Lung microvascular endothelial cell (primary cell): ENCODE measurements around the gene GDF15. TPM values are rescaled to one million over a fixed set of nuclear protein-coding genes. Genes with fewer than 3 reads are reported as not detected.
A peak's percentile ranks its signal among the peaks of the same experiment; 100 is the strongest.
"Not testable (repeated sequence)": the region's sequence is repeated elsewhere in the genome, so short reads cannot be mapped to it uniquely, and the experiment has no call there.

Experiments
- DNase-seq, 2 donors: peaks; one replicate each; pipeline versions ENCODE4 v3.0.0 to v3.0.0-alpha.2; 2010; ENCODE audit warnings: low read depth in 2 of 2
- total RNA-seq: library from RNA; depleted of rRNA; stranded (reverse); fragments of >200 nt; gene quantifications from 2 replicates; pipeline ENCODE4 v1.2.1, GENCODE V29; 2014

GDF15 gene
- total RNA-seq, result 70.0 and 104 TPM in 2 replicates

DNA sequence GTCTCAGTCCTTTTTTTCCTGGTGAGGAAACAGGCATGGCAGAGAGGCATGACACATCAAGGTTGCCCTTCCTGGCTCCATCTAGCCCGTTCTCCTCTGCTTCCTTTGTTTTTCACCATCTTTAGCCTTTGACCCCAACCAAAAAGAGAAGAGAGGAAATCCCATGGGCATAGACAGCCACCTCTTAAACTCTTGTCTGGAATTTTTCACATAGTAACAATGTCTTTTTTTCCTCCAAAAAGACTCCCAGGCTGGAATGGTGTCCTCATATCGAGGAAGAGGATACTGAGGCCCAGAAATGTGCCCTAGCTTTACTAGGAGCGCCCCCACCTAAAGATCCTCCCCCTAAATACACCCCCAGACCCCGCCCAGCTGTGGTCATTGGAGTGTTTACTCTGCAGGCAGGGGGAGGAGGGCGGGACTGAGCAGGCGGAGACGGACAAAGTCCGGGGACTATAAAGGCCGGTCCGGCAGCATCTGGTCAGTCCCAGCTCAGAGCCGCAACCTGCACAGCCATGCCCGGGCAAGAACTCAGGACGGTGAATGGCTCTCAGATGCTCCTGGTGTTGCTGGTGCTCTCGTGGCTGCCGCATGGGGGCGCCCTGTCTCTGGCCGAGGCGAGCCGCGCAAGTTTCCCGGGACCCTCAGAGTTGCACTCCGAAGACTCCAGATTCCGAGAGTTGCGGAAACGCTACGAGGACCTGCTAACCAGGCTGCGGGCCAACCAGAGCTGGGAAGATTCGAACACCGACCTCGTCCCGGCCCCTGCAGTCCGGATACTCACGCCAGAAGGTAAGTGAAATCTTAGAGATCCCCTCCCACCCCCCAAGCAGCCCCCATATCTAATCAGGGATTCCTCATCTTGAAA is at the start of gene GDF15:
GDF15 (plus strand) TSS at position 484 of the 868 bp plus-strand sequence; CDS start at position 516, 32 bp downstream.
- peak; percentile 98 for DNase-seq

GRCh38 chr19:18338541-18338940 is 47.4 kb upstream of the GDF15 start:
- DNase-seq, result no peak

DNA sequence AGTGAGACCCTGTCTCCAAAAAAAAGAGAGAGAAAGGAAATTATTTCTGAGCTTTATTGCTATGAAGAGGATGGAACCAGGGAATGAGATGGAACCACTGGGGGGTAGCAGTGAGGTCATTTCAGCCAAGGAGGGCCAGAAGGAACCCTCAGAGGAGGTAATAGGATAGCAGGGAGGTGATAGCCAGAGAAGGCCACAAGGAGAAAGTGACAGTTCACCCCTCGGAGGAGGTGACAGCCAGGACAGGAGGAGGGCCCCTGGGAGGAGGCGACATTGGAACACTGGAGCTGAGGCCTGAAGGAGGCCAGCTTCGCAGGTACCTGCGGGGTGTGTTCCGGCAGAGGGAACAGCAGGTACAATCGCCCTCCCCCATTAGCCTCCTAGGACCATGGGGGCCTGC is 46.2 kb upstream of the GDF15 start:
- no peak for DNase-seq

DNA sequence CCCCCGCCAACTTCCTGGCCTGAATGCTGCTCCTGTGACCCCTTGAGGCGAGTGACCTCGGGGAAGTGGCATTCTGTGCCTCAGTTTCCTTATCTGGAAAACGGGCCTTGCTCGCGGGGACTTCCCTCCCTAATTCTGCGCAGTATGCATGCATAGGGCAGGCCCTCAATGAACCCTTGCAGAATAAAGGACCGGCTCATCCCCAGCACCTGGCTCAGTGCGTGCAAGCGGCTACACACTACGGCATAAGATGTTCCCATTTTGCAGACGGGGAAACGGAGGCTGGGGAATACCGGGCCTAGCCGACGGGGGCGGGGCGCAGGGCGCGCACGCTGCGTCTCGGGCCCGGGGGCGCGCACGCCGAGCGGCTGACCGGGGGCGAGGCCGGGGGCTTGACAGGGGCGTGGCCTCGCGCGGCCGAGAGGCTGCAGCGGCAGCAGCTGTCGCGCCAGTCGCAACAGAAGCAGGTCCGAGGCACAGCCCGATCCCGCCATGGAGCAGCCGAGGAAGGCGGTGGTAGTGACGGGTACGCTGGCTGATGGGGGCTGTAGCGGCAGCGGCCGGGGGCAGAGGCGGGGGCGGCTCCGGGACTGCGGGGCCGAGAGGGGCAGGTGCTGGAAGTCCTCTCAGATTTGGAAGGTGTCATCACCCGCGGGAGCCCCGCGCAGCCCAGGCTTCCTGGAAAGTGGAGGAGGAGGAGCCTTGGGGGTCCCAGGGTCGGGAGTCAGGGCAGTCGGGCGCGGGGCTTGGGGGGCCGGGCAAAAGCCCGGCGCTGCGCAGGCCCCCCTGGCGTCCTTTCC is 45.6 kb upstream of the GDF15 start, which contains the start of gene PGPEP1:
PGPEP1 (plus strand) TSS at position 409 of the 800 bp plus-strand sequence; CDS start at position 493, 84 bp downstream.
- DNase-seq, result peak; percentile 69 to 78

GRCh38 chr19:18340990-18341868 is 44.7 kb upstream of the GDF15 start:
- peak in 1 of 2 donors; percentile 45 for DNase-seq

DNA sequence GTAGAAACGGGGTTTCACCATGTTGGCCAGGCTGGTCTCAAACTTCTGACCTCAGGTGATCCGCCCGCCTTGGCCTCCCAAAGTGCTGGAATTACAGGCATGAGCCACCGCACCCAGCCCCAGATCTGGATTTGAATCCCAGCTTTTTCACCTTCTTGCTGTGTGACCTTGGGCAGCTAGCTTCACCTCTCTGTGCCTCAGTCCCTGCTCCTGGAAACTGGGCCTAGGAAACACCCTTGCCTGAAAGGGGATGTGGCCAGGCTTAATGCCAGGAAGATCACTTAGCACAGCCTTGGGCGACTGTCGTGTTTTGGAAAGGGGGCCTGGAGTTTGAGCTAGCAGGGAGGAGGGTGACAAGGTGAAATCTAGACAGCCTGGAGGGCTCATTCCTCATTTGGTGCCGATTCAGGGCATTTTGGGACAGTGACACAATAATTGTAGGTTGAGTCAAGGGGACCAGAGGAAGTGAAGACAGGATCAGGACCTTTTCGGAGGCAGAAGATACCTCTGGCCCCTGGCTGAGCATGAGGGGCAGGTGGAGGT is 43.8 kb upstream of the GDF15 start:
- no peak for DNase-seq

- no peak for DNase-seq
Measured at GRCh38 chr19:18344582-18344950, 41.4 kb upstream of the GDF15 start.

DNA sequence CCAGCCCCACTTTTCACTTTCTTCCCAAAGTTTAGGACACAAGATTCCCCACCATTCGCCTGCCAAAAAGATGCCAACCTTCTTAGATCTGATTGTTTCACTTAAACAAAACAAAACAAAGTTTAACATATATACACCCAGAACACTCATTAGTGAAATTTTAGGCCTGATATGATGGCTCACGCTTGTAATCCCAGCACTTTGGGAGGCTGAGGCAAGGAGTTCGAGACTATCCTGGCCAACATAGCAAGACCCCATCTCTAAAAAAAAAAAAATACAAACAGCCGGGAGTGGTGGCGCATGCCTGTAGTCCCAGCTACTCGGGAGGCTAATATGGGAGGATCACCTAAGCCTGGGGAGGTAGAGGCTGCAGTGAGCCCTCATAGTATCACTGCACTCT is 40.7 kb upstream of the GDF15 start:
- no peak for DNase-seq

- no peak for DNase-seq
Measured at GRCh38 chr19:18346091-18346490, 39.9 kb upstream of the GDF15 start.

GRCh38 chr19:18348171-18348570 is 37.8 kb upstream of the GDF15 start:
- no peak for DNase-seq

DNA sequence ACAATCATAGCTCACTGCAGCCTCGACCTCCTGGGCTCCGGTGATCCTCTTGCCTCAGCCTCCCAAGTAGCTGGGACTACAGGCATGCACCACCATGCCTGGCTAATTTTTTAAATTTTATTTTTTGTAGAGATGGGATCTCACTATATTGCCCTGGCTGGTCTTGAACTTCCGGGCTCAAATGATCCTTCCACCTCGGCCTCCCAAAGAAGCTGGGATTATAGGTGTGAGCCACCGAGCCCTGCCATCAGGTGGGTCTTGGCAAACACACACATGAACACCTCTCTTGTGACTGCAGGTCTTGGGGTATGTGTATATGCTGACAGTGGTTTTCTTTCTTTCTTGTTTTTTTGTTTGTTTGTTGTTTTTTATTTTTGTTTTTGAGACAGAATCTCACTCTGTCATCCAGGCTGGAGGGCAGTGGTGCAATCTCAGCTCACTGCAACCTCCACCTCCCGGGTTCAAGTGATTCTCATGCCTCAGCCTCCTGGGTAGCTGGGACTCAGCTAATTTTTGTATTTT is 37.1 kb upstream of the GDF15 start:
- DNase-seq, result not testable (repeated sequence)

DNA sequence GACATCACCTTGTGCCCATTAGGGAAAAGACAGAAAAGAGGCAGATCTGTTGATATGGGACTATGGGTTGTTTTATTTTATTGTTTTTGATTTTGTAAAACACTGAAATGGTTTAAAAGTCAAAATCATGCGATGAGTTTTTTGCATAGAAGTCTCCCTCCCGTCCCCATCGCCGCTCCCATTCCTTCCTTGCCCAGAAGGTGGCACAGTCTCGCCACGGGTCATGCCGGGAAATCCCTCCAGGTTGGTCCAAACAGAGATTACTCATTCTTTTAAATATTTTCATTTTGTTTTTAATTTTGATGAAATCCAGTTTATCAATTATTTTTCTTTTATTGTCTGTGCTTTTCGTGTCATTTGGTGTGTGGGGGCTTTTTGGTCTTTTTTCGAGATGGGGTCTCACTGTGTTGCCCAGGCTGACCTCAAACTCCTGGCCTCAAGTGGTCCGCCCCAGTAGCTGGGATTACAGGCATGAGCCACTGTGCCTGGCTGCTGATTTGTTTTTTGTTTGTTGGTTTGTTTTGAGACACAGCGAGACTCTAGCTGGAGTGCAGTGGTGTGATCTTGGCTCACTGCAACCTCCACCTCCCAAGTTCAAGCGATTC is 36.3 kb upstream of the GDF15 start:
- DNase-seq, result peak; percentile 74 to 82

DNA sequence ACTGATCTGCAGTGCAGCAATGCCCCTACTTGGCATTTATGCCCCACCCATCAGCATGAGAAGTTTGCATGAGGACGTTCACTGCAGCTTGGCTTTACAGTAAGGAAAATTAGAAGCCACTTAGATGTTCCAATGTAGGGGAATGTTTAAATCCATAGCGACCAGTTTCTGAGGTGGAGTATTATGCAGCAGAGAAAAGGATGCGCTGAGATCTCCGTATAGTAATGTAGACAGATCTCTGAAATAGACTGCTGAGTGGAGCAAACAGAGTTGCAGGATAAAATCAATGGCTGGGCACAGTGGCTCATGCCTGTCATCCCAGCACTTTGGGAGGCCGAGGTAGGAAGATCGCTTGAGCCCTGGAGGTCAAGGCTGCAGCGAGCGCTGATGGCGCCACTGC is 35.5 kb upstream of the GDF15 start:
- DNase-seq, result no peak

- DNase-seq, result no peak
Measured at GRCh38 chr19:18351544-18351943, 34.4 kb upstream of the GDF15 start.

DNA sequence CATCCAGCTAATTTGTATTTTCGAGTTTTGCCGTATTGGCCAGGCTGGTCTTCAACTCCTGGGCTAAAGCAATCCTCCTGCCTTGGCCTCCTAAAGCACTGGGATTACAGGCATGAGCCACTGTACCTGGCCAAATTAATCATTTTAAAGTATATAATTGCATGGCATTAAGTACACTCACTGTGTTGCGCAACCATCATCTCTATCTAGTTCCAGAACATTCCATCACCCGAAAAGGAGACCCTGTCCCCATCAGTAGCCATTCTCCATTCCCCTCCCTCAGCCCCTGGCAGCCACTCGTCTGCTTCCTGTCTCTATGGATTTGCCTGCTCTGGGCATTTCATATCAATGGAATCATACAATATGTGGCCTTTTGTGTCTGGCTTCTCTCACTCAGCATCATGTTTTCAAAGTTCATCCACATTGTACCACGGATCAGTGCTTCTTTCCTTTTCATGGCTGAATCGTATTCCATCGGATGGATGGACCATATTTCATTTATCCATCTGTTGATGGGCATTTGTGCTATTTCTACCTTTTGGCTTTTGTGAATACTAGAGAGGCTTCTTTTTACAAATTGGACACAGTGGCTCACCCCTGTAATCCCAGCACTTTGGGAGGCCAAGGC is 32.5 kb upstream of the GDF15 start:
- no peak for DNase-seq

- not testable (repeated sequence) for DNase-seq
Measured at GRCh38 chr19:18354743-18355142, 31.2 kb upstream of the GDF15 start.

GRCh38 chr19:18357041-18357440 is 28.9 kb upstream of the GDF15 start:
- DNase-seq, result no peak

GRCh38 chr19:18361646-18362045 is 24.3 kb upstream of the GDF15 start:
- peak in 1 of 2 donors; percentile 74 for DNase-seq

- no peak for DNase-seq
Measured at GRCh38 chr19:18362934-18363542, 22.9 kb upstream of the GDF15 start.

DNA sequence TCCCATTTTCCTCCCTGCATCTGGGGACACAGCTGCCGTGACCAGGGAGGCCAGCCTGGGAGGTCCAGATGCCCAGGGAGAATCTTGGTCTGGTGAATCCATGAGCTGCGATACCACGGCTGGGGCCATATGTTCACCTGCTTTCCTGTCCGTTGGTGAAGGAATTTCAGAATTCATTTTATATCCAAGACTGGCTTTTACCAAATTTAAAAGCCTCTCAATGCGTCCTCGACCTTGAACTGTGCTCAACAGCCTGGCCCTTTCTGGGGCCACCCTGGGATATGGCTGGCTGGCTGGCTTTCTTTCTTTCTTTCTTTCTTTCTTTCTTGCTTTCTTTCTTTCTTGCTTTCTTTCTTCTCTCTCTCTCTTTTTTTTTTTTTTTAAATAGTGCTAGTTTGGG is 22.2 kb upstream of the GDF15 start:
- DNase-seq, result no peak
